GM21390 (cell line): Measurements from ENCODE around the gene HOXA5.

ENCODE experiments used
- ATAC-seq: cut with Tn5 transposase; IDR thresholded peaks from one replicate; pipeline ENCODE4 v1.9.1; 2021; ENCODE audit not compliant: unreplicated experiment

The HOXA5 gene

DNA sequence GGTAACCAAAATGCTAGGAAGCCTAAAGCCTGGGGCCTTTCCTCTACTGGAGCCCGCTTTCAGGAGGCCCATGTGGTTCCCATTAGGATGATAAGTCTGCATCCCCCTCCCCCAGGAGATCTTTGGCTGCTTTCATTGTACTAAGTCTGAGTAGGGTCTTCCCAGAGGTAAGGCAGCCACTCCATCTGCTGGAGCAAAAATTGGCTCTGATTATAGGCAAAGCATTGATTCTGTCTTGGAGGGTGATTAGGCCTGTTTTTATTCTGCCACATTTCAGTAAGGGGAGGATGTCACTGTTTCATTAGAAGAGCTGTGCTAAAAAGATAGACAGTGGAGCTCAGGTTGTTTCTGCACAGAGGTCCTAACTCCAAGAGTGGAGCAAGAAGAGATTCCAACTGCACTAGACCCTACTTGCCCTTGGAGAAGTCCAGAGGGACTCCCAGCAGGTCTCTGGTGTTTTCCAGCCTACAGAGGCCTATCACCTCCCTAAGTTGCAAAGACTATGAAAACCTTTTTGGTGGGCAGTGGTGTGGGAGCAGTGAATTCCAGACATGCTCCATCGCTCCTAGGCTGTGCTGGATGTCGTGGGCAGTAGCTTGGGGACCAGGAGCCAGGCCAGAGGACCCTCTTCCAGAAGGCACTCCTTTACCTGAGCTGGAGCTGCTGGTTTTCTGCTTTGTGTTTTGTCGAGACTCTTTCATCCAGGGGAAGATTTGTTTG, 33.9 kb downstream of the HOXA5 start:
- ATAC-seq = no peak

DNA sequence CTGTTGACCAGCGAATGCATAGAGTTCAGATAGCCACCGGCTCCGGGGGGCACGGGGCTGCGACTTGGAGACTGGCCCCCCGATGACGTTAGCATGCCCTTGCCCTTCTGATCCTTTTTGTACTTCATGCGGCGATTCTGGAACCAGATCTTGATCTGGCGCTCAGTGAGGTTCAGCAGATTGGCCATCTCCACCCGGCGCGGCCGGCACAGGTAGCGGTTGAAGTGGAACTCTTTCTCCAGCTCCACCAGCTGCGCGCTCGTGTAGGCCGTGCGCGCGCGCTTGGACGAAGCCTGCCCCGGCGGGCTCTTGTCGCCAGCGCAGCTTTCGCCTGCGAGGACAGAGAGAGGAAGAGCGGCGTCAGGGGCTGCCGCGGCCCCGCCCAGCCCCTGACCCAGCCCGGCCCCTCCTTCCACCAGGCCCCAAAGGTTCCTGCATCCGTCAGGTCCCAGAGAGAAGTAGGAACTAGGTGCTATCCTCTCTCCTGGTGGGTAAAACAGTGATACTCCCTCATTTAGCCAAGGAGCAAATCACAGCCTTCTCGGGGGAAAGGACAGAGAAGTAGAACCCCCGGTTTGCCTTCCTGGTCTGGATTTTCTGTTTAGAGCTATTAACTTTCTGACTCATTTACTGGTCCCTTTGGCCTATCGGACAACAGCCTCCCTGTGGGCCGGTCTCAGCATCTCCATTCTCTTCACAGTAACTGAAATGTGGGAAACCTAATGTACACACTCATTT, 34.9 kb downstream of the HOXA5 start:
- ATAC-seq = no peak

DNA sequence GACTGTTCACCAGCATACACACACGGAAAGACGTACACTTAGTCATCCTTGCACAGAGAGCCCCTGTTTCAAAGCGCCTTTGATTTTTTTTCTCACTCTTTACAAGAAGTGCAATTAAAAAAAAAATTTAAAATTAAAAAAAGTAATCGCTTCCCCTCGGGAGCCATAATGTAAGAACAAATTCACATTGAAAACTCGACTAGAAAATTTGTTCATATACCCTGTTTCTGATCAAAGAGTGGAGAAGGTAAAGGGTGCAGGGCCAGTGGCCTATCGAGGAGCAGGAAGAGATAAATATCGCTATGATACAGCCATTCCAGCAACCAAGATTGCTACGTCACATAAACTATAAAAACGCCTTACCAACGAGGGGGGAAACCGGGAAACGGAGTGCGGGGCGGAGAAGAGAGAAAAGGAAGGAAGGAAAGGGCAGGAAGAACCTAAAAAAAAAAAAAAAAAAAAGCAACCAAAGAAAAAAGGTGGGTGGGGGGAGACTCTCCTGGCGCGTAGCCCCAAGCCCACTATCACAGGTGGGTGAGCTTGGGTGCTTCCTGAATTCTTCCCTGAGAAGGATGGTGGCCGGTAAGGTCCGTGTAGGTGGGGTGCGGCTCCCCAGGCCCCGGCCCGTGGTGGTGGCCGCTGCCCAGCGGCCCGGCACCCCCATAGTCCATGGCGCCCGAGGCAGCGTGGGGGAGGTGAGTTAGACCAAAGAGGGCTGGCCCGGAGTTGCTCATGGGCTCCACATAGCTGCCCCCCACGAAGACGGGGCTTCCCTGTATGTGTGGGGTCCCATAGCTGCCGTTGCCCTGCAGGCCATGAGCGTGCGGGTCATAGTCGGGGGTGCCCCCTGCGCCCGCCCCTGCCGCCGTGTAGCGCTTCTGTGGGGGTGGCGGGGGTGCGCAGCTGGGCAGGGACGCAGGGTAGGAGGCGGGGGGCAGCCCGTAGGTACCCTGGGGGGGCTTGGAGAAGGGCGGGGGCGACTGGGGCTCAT, 35.8 kb downstream of the HOXA5 start:
- ATAC-seq = no peak

DNA sequence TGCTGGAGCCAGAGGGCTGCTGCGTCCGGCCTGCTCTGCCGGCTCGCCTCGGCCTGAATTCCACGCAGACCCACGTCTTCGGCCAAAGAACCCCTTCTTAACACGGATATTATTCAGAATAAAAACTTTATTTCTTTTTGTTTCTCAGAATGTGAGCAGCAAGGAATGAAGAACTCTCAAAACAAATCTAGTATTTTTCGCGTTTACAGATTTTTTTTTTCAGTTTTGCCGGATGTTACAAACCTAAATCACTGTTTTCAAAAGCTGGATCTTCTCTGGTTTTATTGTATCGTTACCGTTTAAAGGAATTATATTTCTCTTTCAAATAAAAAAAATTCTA, 36.6 kb downstream of the HOXA5 start:
- no peak for ATAC-seq

DNA sequence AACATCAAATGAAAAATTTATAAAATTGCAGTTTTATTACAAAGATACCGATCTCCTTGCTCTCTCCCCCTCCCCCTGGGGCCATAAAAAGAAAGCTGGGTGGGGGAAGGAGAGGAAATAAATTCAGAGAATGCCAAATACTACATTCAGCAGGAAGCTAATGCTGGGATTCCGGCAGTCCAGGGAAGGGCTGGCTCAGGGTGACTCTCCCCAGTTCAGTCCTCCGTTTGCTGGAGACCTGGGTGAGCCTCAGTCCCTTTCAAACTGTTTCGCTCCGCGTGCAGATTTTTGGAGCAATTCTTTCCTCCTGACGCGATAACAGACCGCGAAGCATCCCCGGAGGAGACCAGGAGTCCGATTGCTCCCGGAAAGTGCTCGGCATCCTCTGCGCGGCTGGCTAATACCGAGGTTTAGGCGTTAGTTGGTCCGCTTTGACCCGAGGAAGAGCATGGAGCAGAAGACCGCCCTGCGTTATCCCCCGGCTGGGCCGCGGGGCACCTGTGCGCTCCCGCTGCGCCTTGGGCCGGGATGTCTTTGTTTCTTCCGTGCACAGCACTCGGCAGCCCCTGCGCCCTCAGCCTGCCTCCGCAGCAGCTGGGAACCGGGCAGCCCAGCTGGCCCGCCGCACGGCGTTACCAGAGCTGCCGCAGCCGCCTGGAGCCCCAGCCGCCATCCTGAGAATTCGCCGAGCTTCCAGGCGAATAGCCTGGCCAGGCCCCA, 37.1 kb downstream of the HOXA5 start:
- no peak for ATAC-seq

DNA sequence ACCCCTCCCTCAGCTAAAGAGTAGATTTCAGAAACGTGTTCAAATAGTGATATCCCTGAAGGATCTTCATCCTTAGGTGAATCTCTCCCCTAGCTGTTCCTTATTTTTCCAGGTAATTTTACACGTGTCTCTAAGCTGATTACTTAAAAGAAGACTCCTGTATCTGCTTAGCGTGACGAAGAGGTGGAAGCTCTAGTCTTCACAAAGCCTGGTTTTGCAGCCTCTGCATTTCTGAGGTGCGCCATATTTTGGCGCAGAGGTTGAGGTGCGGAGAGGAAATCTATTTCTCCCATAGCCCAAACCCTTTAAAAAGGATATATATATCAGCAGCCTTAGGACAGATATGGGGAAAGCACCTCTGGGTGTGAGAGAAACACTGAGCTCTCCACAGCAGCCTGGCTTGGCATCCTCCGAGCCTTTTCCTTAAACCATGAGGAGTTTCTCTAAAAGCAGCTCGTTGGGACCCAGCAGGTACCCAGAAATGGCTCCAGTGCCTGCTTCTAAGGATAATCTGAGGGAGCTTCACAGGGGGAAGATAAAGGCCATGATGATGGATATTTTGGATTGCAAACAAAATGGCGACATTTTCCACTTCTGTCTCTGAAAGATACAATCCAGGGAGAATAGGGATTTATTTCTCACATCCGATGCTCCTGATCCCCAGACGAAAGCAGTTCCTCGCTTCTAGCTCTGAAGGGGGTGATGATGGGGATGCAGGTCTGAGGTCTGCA, 38.0 kb downstream of the HOXA5 start:
- no peak for ATAC-seq

DNA sequence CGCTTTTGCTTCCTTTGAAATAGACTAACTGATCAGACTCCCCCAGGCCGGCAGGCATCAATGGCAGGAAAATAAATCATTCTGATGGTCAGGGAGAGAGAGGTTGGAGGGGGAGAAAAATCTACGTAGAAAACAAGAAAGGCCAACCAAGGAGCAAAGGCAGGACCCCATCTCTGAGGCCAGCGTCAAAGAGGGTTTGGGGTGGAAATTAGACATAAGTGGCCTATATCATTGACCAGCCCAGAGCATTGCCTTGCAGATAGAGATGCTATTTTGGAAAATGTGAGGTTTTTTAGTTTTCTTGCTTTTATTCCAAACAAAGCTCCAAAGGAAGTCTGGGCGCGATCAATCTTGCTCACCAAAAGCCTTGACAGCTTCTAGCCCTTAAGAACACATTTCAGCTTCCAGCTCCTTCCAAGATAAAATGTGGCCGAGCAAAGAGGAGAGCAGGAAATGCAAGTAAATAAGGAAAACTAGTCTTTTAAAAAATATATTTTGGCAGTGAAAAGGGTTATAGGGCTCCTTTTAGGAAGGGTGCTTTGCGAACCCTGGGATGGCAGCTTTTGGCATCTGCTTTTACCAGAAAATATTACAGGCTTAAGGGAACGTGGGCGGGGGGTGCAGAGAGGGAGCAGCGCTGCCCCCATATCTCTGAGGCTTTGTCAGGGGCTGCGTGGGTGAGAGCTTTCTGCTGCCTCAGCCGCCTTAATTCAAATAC, 39.0 kb downstream of the HOXA5 start:
- ATAC-seq = no peak

DNA sequence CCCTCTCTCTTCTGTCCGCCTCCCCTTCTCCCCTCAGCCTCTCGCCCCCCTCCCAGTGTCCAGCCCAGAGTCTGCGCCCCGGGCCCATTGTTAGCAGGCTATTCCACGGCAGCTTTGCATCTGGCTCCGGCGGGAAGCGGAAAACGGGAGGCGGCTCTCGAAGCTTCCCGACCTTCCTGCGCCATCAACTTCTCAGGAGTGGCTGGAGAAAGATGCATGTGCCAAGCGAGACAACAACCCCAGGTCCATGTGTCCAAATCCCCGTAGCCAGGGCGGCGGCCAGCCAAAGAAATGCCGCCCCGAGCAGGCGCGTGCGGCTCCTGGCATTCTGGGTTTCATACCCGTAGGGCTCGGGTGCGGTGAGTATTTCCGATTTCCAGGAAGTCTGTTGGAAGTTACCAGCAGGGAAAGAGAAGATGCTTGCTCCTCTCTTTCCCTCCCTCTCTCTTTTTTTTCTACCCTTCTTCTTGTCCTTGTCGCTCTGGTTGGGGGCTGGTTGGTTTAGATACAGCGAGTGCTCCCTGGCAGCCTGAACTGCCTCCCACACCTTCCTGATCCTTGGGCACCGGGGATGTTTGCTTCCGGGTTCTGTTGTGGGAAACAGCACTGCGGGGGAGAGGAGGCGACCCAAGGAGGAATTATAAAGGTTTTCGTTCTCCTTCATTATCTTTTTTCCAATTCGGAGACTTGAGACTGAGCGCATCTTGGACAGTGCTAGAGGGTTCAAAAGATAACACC, 39.8 kb downstream of the HOXA5 start:
- ATAC-seq = no peak

DNA sequence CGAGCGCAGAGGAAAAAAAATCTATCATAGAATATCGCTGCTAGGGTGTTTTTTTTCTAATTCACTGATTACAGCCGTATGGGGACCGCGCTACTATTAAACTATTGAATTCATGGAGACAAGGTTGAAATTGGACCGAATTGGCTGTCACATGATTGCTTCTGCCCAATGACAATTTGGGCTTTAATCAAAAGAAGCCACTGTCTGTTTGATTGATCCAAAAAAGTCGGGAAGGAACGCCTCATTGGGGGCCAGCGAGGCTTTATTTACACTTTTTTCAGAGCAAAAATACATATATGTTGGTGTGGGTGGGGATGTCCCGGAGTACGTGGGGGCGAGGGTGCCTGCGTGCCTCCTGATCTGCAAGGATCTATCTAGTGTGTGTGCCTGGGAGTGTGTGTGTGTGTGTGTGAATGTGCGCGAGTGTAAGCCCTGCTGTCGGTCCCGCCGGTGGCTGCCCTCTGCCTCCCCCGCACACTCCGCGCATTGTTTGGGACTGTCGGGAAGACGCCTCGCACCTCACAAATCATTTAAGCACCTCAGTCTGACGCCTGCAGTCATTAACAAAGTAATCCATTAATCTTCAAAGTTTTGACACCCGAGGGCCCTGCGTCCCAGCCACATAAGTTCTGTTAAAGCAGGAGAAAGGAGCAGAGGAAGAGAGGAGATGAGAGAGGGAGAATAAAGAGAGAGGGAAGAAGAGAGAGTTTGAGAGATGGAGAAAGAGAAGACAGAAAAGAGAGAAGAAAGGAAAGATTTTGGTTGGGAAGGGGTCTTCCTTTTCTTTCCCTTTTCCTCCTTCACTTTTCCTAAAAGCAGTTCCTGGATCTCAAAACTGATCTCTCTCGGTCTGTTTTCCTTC, 40.7 kb downstream of the HOXA5 start, which contains the start of gene HOXA2:
HOXA2 (minus strand) TSS at position 103 of the 862 bp plus-strand sequence. CDS start 183 bp downstream, outside the sequence.
- no peak for ATAC-seq

DNA sequence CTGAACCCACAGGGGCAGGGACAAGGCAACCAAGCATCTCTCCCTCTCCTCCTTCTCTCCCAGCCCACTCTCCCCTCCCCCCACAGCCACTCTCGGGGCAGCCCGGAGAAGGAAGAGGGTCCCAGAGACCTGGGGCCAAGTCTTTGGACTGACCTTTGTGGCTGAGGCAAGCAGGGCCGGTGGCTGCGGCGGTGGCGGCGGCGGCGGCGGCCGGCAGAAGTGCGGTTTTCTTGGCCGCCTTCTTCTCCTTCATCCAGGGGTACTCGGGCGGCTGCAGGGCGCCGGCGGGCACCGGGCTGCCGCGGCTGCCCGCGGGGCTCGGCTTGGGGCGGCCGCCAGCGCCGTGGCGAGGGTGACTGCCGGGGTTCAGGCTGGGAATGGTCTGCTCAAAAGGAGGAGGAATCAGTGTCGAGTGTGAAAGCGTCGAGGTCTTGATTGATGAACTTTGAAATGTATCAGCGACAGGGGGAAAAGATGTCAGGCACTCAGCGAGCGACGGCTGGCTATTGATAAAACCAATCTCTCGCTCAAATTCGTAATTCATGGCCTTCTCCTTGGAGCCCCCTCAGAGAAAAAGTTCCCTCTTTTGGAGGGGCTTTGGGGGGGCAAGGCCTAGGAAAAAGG, 41.4 kb downstream of the HOXA5 start:
- ATAC-seq = no peak

DNA sequence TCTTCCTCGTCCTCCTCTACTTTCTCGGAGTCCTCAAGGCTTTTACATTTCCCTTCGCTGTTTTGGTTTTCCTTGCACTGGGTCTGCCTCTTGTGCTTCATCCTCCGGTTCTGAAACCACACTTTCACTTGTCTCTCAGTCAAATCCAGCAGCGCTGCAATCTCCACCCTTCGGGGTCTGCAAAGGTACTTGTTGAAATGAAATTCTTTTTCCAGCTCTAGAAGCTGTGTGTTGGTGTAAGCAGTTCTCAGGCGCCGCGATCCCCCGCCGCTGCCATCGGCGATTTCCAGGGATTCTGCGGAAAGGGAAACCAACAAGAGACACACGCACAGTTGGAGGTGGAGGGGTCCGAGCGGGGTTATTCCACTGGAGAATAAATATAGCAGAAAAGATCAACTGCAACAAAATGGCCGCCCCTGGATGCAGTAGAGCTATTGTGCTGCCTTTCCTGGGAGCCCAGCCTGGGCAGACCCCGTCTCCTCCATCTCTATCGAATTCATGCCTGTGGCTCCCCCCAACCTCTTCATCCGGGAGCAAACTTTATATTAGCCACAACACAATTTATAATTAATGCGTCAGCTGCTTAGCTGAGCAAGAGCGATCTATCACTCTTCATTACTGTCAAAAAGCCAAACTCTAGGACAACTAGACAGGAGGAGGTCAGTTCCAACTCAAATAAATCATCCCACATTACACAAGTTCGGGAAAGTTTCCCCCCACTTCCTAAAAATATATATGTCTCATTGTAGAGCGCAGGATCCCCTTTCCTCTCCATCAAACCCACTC, 42.1 kb downstream of the HOXA5 start:
- no peak for ATAC-seq

DNA sequence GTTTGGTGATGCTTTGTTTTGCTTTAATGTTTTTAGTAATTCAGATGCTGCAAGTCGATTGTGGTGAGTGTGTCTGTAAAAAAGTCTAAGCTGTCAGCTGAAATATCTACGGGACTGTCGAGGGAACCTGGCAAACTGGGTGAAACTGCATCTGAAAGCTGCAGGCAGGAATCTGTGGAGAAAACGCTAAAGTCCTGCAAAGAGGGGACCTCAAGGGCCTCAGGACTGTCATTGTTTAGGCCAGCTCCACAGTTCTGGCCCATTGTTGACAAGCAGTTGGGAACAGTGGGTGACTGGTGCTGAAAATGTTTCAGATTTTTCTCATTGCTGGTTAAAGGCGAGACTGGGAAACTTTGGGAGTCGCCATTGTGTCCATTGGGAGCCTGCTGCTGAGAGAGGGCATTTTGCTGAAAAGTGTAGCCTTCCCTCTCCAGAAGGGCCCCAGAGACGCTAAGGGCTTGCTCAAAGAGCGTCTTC, 42.7 kb downstream of the HOXA5 start:
- no peak for ATAC-seq

DNA sequence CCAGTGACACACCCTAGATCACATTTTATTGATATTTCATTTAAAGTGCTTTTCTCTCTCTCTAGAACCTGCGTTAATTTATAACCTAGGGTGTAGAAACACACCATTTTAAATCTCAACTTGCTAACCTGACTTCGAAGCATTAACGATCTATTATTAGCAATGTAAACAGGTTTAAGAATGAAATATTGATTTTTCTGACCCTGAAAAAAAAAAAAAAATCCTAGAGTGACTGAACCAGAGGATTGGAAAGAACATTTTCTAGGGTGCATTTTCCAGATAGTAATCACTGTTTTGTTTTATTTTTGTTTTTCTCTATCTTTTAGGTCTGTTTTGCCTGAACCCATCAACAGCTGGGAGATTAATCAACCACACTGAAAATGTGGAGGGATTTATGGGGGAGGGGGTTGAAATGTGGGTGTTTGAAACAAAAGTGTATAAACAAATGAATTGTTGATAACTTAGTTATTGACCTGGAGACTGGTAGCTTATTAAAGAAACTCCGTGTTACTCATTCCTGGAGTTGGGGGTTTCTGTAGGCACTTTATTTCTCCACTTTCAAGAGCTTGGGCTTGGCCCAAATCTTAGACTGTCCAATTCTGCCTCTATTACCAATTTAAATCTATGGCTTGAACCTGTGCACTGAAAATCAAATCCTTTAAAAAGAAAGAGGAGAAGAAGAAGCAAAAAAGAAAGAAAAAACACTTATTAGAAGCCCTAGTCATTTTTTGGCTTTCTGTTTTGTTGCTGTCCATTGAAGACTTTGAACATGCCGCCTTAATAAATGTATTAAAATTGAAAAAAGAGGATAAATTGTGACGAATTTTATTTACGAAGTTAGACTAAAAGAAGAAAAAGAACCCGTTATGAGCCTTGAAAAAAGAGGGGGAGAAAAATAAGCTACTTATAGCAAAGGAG, 43.8 kb downstream of the HOXA5 start:
- ATAC-seq = no peak

DNA sequence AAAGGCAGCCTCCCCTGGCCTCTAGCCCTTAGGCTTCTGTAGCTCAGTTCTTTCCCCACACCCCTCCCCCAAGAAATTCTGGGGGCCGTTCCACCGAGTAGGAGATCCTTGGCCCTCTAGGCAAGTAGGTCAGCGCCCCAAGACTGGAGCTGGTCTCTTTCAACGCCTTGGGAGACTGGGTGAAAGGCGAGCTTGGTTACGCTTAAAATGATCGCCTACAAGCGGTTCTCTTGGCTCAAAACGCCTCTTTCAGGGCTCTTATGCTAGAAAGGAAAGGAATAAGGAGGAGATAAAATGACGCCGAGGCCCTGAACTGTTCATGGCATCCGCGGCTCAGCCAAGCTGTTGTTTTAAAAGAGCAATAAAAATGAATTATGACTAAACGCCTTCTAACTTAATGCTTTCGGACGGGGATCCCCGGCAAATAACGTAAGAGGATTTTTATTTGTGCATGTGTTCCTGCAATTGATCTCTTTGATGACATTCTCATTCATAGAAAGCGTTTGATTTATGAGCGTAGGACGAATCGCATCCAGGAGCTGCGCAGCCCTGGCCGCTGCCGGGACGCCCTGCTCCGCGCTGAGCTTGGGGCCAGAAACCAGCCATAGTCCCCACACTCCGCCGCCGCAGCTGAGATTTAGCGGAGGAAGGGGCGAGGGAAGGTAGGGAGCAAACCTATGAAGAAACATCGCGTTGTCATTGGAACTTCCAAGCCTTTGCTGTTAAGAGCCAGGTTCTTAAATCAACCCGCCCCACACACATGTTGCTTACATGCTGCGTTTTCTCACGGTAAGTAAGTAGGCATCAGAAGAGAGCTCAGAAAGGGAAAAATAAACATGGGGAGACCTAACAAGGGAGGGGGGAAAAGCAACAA, 44.7 kb downstream of the HOXA5 start:
- ATAC-seq = no peak
